LNCAP (cell line): Measurements from ENCODE around the gene MEN1.

Source experiments
- TF ChIP-seq, protein P1 (sequence below): fragments of 450-650 bp; IDR thresholded peaks from 2 replicates; pipeline ENCODE4 v1.5.1; 2017; ENCODE audit warnings: mild to moderate bottlenecking

MEN1 gene

GRCh38 chr11:64772303-64773018, 37.9 kb downstream of the MEN1 start:
- TF ChIP-seq, protein P1, sequence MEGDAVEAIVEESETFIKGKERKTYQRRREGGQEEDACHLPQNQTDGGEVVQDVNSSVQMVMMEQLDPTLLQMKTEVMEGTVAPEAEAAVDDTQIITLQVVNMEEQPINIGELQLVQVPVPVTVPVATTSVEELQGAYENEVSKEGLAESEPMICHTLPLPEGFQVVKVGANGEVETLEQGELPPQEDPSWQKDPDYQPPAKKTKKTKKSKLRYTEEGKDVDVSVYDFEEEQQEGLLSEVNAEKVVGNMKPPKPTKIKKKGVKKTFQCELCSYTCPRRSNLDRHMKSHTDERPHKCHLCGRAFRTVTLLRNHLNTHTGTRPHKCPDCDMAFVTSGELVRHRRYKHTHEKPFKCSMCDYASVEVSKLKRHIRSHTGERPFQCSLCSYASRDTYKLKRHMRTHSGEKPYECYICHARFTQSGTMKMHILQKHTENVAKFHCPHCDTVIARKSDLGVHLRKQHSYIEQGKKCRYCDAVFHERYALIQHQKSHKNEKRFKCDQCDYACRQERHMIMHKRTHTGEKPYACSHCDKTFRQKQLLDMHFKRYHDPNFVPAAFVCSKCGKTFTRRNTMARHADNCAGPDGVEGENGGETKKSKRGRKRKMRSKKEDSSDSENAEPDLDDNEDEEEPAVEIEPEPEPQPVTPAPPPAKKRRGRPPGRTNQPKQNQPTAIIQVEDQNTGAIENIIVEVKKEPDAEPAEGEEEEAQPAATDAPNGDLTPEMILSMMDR = no peak

DNA sequence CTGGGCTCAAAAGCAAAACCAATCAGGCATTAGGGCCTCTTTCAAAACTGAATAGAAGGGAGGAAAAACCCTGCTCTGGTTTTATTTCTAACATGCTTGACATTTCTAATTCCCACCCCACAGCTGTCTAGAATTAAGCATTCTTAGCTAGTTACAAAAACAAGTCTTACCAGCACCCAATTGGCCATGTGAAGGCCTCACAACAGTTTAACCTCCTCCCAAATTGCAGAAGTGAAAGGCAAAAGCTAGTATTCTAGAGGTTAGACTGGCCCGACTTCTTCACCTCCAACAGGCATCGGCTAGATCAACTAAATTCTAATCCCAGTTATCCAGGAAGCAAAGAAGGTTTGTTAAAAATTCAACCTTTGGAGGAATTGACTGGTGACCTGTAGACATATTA, 38.5 kb downstream of the MEN1 start:
- TF ChIP-seq, protein P1 = no peak

DNA sequence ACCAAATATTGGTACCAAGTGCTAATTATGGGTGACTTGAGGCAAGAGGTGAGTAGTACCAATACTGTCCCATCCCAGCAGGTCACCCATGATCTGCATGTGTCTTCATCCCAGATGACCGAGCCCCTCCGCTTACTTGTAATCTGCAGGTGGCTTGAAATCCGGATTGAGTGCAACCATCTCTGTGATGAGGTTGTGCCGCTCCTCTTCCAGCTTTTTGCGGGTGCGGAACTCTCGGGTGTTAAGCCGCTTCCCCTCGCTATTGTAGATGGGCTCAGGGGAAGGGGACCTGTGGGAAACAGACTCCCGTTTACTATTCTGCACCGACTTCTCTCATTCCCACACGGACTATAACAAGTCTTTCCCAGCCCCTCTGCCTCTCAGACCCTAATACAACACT, 40.2 kb downstream of the MEN1 start:
- TF ChIP-seq, protein P1 = no peak

GRCh38 chr11:64769283-64769682, 41.1 kb downstream of the MEN1 start:
- TF ChIP-seq, protein P1 = no peak

GRCh38 chr11:64768300-64768694, 42.1 kb downstream of the MEN1 start:
- TF ChIP-seq, protein P1 = no peak

- TF ChIP-seq, protein P1 = peak; percentile 92
These were observed 42.7 kb downstream of the MEN1 start for GRCh38 chr11:64767344-64768299.

DNA sequence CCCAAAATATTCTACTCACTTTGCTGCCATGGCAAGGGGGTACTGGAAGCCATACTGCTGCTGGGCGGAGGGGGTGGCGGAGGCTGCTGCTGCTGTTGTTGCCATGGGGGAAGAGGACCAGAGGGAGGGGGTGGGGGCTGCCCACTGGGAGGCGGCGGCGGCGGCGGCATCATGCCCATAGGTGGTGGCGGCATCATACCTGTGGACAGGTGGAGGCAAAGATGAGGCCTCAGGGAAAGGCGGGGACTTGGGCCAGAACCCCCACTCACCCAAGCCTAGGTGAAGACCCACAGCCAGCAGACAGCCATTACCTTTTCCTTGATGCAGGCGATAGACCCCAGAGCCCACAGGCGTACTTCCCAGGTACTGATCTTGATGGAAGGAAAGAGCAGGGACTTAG, 43.5 kb downstream of the MEN1 start:
- TF ChIP-seq, protein P1 = no peak
